Adrenal gland (tissue), 12 donors: ENCODE results near the gene CBLN2. TPM values are rescaled to one million over a fixed set of nuclear protein-coding genes. Genes with fewer than 3 reads are reported as not detected.

Experiments used
- DNase-seq, 7 donors: peaks; one replicate each; pipeline ENCODE4 v3.0.0-alpha.2; 2019 to 2020
- H3K27ac ChIP-seq, 5 donors: fragments of 200-600 bp; sonication (generic) in 4 of 5; 1 replicate in 3 of 5; 2 replicates in 2 of 5; pipeline versions ENCODE4 v1.5.1 to v1.8.0; 2016 to 2020; ENCODE audit warnings: mild to moderate bottlenecking in 1 of 5
- H3K27me3 ChIP-seq: fragments of 200-600 bp; 2 replicates; pipeline ENCODE4 v1.8.0; 2021
- H3K36me3 ChIP-seq, 2 donors: fragments of 200-600 bp; replicated peaks in 1 of 2; 1 replicate in 1 of 2; 2 replicates in 1 of 2; pipeline versions ENCODE4 v1.5.1 to v1.8.0; 2018 to 2022
- H3K4me1 ChIP-seq, 2 donors: fragments of 200-600 bp; replicated peaks in 1 of 2; 1 replicate in 1 of 2; 2 replicates in 1 of 2; pipeline versions ENCODE4 v1.5.1 to v1.8.0; 2018 to 2021
- H3K4me3 ChIP-seq, 4 donors: fragments of 200-600 bp; sonication (generic) in 3 of 4; one replicate each; pipeline ENCODE4 v1.5.1; 2016 to 2018
- H3K9me3 ChIP-seq, 3 donors: fragments of 200-600 bp; sonication (generic) in 1 of 3; replicated peaks in 1 of 3; 1 replicate in 2 of 3; 2 replicates in 1 of 3; pipeline versions ENCODE4 v1.5.1 to v1.8.0; 2016 to 2021
- POLR2A ChIP-seq, 2 donors: fragments of 450-650 bp; IDR thresholded peaks; one replicate each; pipeline ENCODE4 v1.6.1; 2017; ENCODE audit warnings: antibody characterized with exemption in 2 of 2, mild to moderate bottlenecking in 2 of 2, moderate library complexity in 1 of 2
- WGBS, 4 donors: extraction: QIAGEN DNeasy Blood & Tissue Kit in 2 of 4; methylation state at CpG; one replicate each; pipeline versions ENCODE4 v1.1.5 to v1.1.7; 2013 to 2017; 5-methylcytosine and 5-hydroxymethylcytosine counted together
- intact Hi-C, 2 donors: fragments of 100-400 bp; cut with DNase I; formaldehyde crosslinking; loops; one replicate each; pipeline versions ENCODE4 v1.14.1 to v1.15.0; 2022 to 2023
- polyA plus RNA-seq, 3 donors: library from polyadenylated mRNA; stranded (reverse); fragments of 200-250 nt in 2 of 3; fragments of 350-450 nt in 1 of 3; fragmentation: Illumina TruSeq in 1 of 3; extraction: RNeasy Lipid Tissue Mini Kit (QIAGEN cat#74804) in 1 of 3; gene quantifications; one replicate each; pipeline ENCODE4 v1.2.3, GENCODE V29; 2013 to 2014
- total RNA-seq, 9 donors: library from RNA; depleted of rRNA in 4 of 9; stranded (reverse); fragments of >200 nt in 4 of 9; fragments of 120-200 nt in 1 of 9; fragmentation: NEBNext Ultra II Directional in 1 of 9; extraction: Animal tissue kit (Norgen Biotek cat#: 25700) in 1 of 9; gene quantifications; one replicate each; pipeline versions ENCODE4 v1.1.0 to v1.2.4, GENCODE V29; 2013 to 2023
- TF ChIP-seq, protein P1 (sequence below), 6 experiments: fragments of 450-650 bp in 4 of 6; fragments of 200-600 bp in 2 of 6; sonication (generic) in 1 of 6; IDR thresholded peaks; 1 replicate in 5 of 6; 2 replicates in 1 of 6; pipeline versions ENCODE4 v1.5.1 to v1.8.0; 2016 to 2021; ENCODE audit warnings: antibody characterized with exemption in 6 of 6, mild to moderate bottlenecking in 2 of 6, moderate library complexity in 1 of 6
- donor health status: healthy with polysubstance abuse.
- donor health status: Bipolar disorder and iron deficiency.
- donor health status: DM: yes; HTN: yes; CAD: no.
- donor health status: DM: no; HTN: no; CAD: no.
- donor health status: DM: no; HTN: no; CAD: no.
- donor health status: DM: yes; HTN: yes; CAD: no.

Gene CBLN2
- total and polyA plus RNA-seq, 12 donors, result 0.11 to 1.6 (median 0.14) TPM; not detected in 9

DNA sequence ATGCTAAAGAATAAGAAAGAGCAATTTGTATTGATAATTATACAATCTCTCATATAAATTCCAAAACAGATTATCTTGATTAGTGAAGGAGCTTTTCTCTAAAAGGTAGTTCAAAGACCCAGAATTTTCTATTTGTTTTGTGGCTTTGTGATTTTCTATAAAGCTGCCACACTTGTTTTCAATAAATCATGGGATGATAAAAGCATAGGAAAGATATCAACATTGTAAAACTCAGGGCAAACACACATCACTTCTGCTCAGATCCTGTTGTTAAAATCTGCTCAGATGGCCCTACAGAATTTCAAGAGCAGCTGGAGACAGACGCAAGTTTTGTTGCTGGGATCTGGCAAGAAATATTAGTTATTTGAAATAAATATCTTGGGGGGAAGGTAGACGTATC, 28.8 kb upstream of the CBLN2 start:
- Histone ChIP-seq H3K27ac (no peak overlapping the region), H3K27me3 (no peaks in the 10 kb centered on the region), H3K4me3 (no peak overlapping the region), H3K9me3 (no peaks in the 10 kb centered on the region), H3K4me1 (no peaks in the 10 kb centered on the region), H3K36me3 (no peaks in the 10 kb centered on the region)
- intact Hi-C loops, result no loop called here
- DNase-seq, result no peak
- no peak for TF ChIP-seq POLR2A (IDR thresholded peaks at IDR 0.05)
- TF ChIP-seq, protein P1, sequence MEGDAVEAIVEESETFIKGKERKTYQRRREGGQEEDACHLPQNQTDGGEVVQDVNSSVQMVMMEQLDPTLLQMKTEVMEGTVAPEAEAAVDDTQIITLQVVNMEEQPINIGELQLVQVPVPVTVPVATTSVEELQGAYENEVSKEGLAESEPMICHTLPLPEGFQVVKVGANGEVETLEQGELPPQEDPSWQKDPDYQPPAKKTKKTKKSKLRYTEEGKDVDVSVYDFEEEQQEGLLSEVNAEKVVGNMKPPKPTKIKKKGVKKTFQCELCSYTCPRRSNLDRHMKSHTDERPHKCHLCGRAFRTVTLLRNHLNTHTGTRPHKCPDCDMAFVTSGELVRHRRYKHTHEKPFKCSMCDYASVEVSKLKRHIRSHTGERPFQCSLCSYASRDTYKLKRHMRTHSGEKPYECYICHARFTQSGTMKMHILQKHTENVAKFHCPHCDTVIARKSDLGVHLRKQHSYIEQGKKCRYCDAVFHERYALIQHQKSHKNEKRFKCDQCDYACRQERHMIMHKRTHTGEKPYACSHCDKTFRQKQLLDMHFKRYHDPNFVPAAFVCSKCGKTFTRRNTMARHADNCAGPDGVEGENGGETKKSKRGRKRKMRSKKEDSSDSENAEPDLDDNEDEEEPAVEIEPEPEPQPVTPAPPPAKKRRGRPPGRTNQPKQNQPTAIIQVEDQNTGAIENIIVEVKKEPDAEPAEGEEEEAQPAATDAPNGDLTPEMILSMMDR (IDR thresholded peaks at IDR 0.05), result no peak
- WGBS, 4 donors, result 53 to 68% (median 58%) methylated on average over 2 of the region's 2 CpGs

DNA sequence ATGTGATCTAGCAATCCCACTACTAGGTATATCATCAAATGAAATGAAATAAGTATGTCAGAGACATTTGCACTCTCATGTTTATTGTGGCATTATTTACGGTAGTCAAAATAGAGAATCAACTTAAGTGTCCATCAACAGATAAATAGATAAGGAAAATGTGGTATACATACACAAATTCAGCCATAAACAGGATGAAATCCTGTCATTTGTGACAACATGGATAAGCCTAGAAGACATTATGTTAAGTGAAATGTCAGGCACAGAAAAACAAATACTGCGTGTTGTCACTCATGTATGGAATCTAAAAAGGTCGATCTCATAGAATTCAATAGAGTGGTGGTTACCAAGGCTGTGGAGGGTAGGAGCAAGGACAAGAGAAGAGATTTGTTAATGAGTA, 22.1 kb upstream of the CBLN2 start:
- DNase-seq, result no peak
- H3K27me3 ChIP-seq, result no peaks in the 10 kb centered on the region
- no peaks in the 10 kb centered on the region for H3K4me1 ChIP-seq
- no peaks in the 10 kb centered on the region for H3K9me3 ChIP-seq
- H3K4me3 ChIP-seq, result no peak overlapping the region
- TF ChIP-seq POLR2A (IDR thresholded peaks at IDR 0.05), result no peak
- TF ChIP-seq, protein P1 (IDR thresholded peaks at IDR 0.05), result no peak
- H3K27ac ChIP-seq, result no peak overlapping the region
- 70 to 88% (median 78%) methylated on average over 3 of the region's 3 CpGs for WGBS, 4 donors
- no peaks in the 10 kb centered on the region for H3K36me3 ChIP-seq
- intact Hi-C loops, result no loop called here

DNA sequence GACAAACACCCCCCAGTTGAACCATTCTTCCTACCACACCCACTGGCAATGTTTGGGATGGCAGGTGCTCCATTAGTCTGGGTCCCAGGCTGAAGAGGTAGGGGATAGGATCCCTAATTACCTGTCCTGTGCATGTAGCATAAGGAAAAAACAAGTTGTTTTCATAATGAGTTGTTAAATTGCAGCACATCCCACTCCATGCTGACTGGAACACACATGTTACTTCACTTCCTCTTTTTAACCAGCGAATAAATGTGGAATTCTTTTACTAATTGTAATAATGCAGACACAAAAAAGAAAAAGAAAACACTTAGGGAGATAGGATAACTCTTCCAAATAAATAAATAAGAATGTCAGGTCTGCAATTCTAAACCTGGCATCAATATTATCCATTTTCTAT, 11.8 kb upstream of the CBLN2 start:
- WGBS, 4 donors, result 51 to 74% (median 62%) methylated on average over 1 of the region's 1 CpG
- DNase-seq, result no peak
- Histone ChIP-seq H3K27ac (no peak overlapping the region), H3K36me3 (no peaks in the 10 kb centered on the region), H3K4me1 (no peaks in the 10 kb centered on the region), H3K27me3 (no peaks in the 10 kb centered on the region), H3K4me3 (no peak overlapping the region), H3K9me3 (no peaks in the 10 kb centered on the region)
- intact Hi-C loops, result no loop called here
- TF ChIP-seq, protein P1 (IDR thresholded peaks at IDR 0.05), result no peak

DNA sequence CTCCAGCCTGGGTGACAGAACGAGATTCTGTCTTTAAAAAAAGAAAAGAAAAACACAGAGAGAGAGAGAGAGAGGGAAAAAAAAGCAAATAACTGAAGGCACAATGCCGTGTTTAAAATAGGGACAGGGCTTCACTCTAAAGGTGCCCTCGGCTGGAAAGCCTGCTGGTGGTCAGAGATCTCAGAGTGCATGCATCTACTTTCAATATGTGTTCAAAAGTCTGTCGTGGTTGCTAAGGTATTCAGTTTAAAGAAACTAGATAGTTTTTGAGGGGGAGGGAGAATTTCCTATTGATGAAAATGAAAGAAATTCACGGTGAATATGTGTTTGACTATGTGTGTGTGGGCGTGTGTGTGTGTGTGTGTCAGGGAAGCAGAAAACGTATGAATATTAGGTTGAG, 11.0 kb upstream of the CBLN2 start:
- Histone ChIP-seq H3K27me3 (no peaks in the 10 kb centered on the region), H3K4me3 (no peak overlapping the region), H3K27ac (no peak overlapping the region), H3K9me3 (no peaks in the 10 kb centered on the region), H3K36me3 (no peaks in the 10 kb centered on the region), H3K4me1 (no peaks in the 10 kb centered on the region)
- 52 to 59% (median 56%) methylated on average over 7 of the region's 7 CpGs for WGBS, 4 donors
- TF ChIP-seq POLR2A (IDR thresholded peaks at IDR 0.05), result no peak
- TF ChIP-seq, protein P1 (IDR thresholded peaks at IDR 0.05), result no peak
- intact Hi-C loops, result no loop called here
- DNase-seq, result no peak
